Raji (cell line): ENCODE measurements around the gene GARNL3.

Experiments used
- POLR2A ChIP-seq: IDR thresholded peaks from 2 replicates; pipeline ENCODE4 v1.6.1; 2011; ENCODE audit warnings: low read depth, low read length, control low read depth; ENCODE audit not compliant: insufficient read depth

Gene GARNL3

DNA sequence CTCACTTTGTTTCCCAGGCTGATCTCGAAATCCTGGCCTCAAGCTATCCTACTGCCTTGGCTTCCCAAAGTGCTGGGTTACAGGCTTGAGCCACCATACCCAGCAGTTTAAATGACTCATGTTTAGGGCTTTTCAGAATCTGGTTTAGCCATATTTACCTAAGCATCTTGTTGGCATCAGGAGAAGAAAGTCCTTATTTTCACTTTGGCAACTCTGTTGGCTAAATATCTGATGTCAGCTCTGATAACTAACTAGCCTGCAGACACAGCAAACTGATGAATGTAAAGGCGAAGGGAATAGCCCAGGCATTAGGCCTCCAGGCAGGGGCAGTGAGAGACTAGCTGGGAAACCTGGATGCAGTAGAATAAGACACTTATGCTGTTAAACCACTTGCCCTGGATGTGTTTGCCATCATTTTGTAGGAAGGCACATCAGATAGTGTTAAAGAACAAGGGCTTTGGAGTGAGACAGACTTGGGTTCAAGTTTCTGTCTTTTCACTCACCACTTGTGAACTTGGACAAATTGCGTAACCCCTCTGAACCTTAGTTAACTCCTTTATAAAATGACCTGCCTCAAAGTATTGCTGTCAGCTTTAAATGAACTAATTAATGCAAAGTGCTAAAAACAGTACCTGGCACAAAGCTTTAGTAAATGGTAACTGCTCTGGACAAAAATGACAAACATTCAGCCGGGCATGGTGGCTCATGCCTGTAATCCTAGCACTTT, 34.7 kb upstream of the GARNL3 start:
- no peak for TF ChIP-seq POLR2A

DNA sequence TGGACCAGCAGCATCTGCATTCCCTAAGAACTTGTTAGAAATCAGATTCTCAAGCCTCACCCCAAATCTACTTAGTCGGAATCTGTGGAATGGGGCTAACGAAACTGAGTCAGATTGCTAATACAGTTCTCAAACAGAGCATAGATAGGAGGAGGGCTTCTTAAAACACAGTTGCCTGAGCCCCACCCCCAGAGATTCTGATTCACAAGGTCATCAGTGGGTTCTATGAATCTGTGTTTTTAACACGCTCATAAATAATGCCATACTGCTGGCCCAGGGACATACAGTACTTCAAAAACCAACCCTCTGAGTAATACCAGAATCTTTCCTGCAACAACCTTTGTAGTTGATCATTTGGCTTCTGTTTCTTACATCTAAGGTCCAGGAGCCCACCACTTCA, 32.9 kb upstream of the GARNL3 start:
- TF ChIP-seq POLR2A = no peak

DNA sequence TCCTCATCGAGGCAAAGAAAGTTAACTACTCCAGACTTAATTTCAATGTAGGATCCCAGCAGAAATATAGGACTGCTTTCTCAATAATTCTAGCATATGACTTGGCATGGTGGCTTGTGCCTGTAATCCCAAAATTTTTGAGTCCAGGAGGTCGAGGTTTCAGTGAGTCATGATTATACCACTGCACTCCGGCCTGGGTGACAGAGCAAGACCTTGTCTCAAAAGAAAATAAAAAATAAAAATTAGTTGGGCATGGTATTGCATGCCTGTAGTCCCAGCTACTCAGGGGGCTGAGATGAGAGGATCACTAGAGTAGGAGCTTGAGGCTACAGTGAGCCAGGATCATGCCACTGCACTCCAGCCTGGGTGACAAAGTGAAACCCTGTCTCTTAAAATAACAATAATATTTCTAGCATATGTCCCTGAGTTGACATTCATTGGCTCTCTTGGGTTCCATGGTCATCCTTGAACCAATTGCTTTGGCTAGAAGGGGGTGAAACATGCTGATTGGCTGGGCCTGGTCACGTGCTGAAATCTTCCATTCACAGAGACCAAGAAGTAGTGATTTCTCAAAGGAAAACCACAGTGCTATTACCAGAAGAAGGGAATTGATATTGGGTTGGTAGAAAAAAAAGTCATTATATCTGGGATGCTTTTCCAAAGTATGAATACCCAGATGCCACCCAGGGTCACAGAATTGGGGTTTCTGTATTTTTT, 31.6 kb upstream of the GARNL3 start:
- no peak for TF ChIP-seq POLR2A

DNA sequence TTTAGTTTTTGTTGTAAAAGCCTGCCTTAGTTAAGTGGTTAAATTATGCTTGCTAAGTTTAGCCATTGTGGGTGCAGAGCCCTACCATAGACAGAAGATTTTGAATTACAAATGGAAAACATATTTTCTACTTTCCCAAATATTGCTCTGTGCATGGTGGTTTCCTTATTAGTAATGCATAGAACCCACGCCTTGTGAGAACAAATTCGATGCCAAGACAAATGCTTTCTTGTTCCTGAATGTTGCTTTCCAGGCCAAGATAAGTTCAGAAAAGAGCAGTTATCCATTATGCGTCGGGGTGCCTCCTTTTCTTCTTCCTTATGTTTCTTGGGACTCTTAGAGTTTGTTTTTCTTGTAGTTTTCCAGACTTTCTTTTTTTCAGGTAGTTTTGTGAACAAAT, 31.0 kb upstream of the GARNL3 start:
- TF ChIP-seq POLR2A = no peak

DNA sequence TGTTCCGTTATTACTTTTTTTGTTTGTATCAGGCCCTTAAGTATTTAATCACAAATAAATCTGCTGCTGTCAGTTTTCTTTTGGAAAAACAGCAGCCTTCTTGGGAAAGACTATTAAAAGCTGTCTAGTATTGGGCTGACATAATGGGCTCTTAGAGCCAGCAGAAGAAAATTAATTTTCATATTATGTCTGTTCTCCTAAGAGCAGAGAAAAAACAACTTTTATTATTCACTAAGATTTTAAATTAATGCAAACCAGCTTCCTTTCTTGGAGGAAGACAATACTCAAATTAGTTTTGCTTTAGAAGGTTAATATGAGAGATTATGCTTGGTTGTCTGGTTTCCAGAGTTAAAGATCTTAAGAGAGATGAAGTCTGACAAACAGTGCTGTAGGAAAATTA, 30.6 kb upstream of the GARNL3 start:
- TF ChIP-seq POLR2A = no peak

DNA sequence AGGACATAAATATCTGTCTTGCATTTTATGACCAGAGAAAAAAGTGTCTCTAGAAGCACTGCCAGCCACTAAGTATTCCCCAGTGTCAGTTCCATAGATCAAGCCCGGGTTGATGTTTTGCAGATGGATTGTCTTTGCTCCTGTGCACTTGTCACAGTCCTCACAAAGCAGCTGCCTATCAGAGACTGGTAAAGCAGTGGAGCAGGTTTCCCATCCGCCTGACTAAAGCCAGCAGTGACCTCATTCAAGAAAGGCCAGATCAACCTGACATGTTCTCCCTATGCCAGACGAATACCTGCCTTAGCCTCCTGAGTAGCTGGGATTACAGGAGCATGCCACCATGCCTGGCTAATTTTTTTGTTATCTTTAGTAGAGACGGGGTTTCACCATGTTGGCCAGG, 26.8 kb upstream of the GARNL3 start:
- TF ChIP-seq POLR2A = no peak

DNA sequence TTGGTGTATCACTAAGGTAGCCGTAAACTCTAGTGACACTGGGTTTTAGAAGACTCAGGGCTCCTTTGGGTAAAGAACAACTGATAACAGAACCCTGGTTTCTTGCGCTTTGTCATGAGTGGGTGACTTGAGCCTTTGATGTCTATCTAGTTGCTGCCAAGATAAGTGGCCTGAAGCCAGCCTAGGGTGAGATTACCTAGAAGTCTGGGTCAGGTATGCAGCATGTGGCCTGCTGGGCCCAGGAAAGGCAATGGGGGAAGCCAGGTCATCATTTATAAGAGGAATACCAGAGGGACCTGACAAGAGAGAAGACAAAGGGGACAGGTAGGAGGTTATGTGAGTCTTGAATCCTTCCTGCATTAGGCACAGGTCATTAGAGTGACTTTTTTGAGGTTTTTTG, 23.2 kb upstream of the GARNL3 start:
- no peak for TF ChIP-seq POLR2A

DNA sequence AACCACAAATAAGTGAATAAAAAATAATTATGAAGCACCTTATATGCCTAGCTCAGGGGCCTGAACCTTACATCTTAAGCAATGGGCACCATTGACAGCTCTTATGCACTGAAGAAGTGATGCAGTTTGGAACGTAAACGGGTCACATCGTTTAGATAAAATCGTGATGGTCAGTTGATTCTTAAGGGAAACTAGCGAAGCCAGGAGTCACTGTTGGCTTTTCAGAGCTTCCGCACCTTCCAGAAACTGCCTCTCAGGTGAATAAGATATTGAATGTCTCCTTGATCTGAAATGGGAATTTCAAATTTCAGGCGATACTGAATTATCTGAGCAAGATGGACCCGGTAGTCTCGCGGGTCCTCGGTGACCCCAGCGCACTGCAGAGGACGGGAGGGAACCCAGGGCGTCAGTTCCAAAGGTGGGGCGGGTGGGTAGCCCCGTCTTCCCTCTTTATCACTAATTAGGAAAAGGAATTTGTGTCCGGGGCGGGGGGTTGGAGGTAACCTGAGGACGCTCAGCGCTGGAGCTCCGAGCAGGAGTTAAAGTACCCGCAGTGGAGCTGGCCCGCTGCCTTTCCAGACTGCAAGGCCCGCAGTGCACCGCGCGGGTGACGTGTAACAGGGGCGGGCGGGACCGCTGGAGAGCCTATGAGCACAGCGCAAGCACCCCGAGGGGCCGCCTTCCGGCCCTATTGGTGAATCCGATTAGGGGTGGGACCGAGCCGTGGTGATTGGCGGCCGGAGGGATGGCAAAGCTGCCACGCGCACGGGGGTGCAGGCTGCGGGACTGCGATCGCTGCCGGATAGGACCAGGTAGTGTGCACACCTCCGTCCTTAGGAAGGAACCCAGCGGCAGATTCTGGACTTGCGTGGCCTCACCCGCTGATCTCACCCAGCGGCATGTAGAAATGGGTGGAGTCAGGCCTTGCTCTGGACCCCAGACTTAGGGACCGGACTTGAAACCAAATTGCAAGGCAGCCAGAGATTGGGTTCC, 19.7 kb upstream of the GARNL3 start:
- TF ChIP-seq POLR2A = peak; percentile 89

DNA sequence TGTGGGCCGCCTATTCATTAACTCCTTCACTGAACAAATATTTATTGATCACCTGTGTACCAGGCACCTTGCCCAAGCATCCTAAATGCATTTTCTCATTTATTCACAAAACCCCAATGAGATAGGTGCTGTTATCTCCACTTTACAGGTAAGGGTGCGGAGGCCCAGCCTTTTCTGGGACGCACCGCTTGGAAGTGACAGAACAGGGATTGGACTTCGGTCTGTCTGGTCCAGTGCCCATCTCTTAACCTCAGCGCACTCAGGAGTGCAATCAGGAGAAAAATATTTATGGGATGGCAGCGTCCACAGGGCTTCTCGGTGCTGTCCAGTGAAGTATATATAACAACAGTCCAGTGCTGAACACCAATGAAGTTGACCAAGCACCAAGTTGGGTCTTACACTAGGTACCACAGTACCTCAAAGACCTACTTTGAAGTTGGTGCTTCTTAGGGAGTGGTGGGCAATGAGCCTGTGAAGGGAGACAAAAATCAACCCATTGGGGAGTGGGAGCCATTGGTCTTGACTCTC, 18.9 kb upstream of the GARNL3 start:
- TF ChIP-seq POLR2A = no peak

DNA sequence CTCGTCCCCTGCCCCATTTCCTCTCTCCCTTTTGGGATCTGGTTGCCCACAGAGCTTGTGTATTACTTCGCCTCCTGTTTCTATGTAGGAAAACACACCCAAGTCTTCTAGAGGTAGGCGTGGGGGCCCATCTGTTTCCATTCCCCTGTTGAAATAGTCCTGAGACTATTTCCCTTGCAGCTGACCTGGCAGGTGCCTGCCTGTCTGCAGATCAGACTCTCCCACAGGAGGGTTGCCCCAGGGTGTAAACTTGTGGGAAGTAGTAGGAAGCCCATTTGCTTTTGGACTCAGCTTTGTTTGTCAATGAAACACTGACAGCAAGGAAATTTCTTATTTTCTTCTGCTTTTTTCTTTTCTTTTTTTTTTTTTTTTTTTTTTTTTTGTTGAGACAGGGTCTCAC, 16.3 kb upstream of the GARNL3 start:
- no peak for TF ChIP-seq POLR2A

DNA sequence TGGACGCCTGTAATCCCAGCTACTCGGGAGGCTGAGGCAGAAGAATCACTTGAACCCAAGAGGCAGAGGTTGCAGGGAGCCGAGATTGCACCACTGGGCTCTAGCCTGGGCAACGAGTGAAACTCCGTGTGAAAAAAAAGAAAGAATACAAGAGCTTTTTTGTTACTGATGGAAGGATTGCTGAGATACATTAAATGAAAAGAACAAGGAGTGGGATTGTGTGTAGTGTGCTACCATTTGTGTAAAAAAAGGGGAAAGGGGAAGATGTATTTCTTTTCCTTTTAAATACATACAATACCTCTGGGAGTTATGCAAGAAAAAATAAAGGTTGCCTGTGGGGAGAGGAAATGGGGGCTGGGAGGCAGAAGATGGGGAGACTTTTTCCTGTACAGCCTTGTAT, 14.7 kb upstream of the GARNL3 start:
- no peak for TF ChIP-seq POLR2A

DNA sequence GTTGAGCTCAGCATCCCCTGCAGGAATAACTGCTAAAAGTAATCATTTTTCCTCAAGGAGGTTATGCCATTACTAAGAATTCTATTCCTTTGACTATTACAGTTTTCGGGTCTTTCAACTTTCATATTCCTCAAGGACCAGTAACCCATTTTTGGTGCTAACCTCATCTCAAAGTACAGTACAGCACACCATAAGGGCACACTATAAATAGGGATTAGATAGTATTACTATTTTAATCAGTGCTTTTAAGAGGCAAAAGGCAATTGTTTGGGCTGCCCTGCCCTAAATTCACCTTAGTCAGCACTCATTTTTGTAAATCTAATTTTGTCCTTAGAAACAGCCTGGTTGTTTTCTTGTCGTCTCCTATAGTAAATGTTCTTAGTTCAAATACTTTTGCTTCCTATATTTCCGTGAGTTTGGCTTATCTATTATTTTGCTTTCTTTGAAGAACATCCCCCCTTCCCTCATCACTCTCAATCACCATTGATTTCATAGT, 13.6 kb upstream of the GARNL3 start:
- no peak for TF ChIP-seq POLR2A

DNA sequence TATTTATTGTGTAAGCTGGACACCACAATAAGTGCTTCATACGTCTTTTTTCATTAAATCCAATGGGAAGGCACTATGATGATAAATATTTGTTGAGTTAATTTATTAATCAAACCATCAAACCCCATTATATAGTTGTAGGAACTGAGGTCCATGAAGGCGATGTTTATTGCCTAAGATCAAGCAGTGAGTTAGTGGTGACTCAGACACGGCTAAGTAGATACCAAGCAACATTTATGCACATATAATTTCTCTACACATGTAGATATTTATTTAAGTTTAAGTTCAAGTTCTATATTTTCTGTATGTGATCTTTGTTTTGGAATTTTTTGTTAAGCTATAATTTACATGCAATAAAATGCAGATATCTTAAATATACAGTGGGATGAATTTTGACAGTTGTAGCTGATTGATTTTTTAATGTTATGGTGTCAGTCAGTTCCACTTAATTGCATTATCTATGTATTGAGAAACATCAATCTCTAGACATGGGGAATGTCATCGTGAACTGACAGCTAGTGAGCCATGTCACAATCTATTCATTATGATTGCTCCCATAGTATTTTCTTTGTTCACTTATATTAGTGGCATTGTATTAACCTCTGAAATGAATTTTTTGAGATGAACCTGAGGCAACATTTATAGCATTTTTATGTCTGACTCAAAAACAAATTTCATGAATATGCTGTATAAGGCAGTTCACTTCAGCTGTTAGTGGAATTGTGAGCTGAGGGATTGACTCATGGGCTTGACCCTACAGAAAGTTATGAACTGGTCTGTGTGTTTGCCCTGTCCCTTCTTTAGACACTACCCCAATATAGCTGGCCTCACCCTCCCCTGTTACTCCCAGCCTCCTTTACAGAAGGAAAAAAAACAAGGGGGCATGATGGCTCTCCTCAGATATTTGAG, 11.9 kb upstream of the GARNL3 start:
- no peak for TF ChIP-seq POLR2A

DNA sequence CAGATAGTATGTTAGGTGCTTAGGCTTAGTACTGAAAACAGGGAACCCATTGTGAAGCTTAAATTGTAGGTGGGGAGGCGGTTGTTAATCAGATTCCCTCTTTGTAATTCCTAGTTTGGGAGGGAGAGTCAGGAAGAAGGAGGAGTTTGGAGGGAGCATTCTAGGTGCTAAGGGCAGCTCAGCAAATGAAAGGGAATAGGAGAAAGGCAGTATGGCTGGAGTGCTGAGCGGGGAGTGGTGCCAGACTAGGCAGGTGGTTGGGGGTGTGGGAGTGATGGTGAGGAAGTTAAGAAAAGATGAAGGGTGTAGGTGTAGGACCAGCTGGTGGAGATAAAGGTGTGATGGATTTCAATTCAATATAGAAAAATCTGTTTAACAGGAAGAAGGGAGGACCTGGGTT, 11.1 kb upstream of the GARNL3 start:
- TF ChIP-seq POLR2A = no peak
